Activated naive CD4-positive, alpha-beta T cell treated with anti-CD3 and anti-CD28 coated beads for 36 hours (primary cell): ENCODE measurements around the gene PID1. TPM values are rescaled to one million over a fixed set of nuclear protein-coding genes. Genes with fewer than 3 reads are reported as not detected.

Experiments
- CTCF ChIA-PET: fragments of 350-600 bp; sonication (Branson Sonifier 250); formaldehyde crosslinking; loops from one replicate; lab custom pipeline; 2021; ENCODE audit warnings: antibody characterized with exemption; lab: Charles Lee
- DNase-seq: peaks from one replicate; pipeline ENCODE4 v3.0.0-alpha.2; 2020
- H3K27ac Mint-ChIP-seq: one replicate; pipeline ENCODE4 v1.8.0; 2021; ENCODE audit warnings: mild to moderate bottlenecking, mixed read lengths
- H3K27me3 Mint-ChIP-seq: one replicate; pipeline ENCODE4 v1.8.0; 2021; ENCODE audit warnings: low read depth, mixed read lengths
- H3K36me3 Mint-ChIP-seq: one replicate; pipeline ENCODE4 v1.8.0; 2021; ENCODE audit warnings: low read depth, mixed read lengths
- H3K4me1 Mint-ChIP-seq: one replicate; pipeline ENCODE4 v1.8.0; 2021; ENCODE audit warnings: low read depth, mixed read lengths
- H3K4me3 Mint-ChIP-seq: one replicate; pipeline ENCODE4 v1.8.0; 2021; ENCODE audit warnings: mild to moderate bottlenecking, moderate library complexity, mixed read lengths
- H3K9me3 Mint-ChIP-seq: one replicate; pipeline ENCODE4 v1.8.0; 2021; ENCODE audit warnings: mixed read lengths
- intact Hi-C: fragments of 100-400 bp; cut with micrococcal nuclease; formaldehyde crosslinking; loops from one replicate; pipeline ENCODE4 v1.15.1; 2023
- total RNA-seq, 2 experiments: library from RNA; stranded (reverse); gene quantifications; one replicate each; pipeline ENCODE4 v1.2.3, GENCODE V29; 2021

Gene PID1
- total RNA-seq, 2 experiments from 2014 or later, result not detected

DNA sequence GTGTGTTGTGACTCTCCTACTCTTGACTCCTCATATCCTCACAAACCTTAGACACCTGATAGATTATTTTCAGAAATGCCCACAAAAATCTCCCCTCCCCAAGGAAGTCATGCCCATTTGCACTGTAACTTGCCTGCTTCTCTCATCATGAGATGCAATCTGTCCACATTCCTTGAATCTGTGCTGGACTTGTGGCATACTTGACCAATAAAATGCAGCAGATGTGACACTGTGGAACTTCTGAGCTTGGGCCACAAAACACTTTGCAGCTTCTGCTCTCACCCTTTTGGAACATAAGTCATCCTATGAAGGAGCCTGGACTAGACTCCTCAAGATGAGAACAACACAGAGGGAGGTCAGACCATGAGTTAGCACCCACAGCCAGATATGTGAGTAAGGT is 4.4 kb upstream of the PID1 start:
- CTCF ChIA-PET, result no interaction called here
- no peak for DNase-seq

GRCh38 chr2:229273723-229274338 is 2.7 kb upstream of the PID1 start:
- Mint-ChIP-seq H3K27ac (no peak overlapping the region), H3K4me1 (peaks cover 2% of the 10 kb centered on the region), H3K36me3 (no peaks in the 10 kb centered on the region), H3K4me3 (no peak overlapping the region), H3K9me3 (no peaks in the 10 kb centered on the region), H3K27me3 (peaks cover 25% of the 10 kb centered on the region)
- CTCF ChIA-PET, result interaction anchor here (0.6 to 1.9 kb wide), 7 partner anchors 88 to 1581 kb away, joined by 3 to 10 read pairs (median 3); no protein-coding TSS in a partner anchor
- DNase-seq, result no peak
- intact Hi-C loops, result loop anchor here (1.0 to 5.0 kb wide), 2 partner anchors 1227 to 1384 kb away; no protein-coding TSS in a partner anchor

More for the DNA sequence above, 4.4 kb upstream of the PID1 start:
- peaks cover 2% of the 10 kb centered on the region for H3K4me1 Mint-ChIP-seq
- peaks cover 16% of the 10 kb centered on the region for H3K27me3 Mint-ChIP-seq
- H3K36me3 Mint-ChIP-seq, result no peaks in the 10 kb centered on the region
- H3K4me3 Mint-ChIP-seq, result no peak overlapping the region
- intact Hi-C loops, result no loop called here
- H3K27ac Mint-ChIP-seq, result no peak overlapping the region
- H3K9me3 Mint-ChIP-seq, result no peaks in the 10 kb centered on the region

DNA sequence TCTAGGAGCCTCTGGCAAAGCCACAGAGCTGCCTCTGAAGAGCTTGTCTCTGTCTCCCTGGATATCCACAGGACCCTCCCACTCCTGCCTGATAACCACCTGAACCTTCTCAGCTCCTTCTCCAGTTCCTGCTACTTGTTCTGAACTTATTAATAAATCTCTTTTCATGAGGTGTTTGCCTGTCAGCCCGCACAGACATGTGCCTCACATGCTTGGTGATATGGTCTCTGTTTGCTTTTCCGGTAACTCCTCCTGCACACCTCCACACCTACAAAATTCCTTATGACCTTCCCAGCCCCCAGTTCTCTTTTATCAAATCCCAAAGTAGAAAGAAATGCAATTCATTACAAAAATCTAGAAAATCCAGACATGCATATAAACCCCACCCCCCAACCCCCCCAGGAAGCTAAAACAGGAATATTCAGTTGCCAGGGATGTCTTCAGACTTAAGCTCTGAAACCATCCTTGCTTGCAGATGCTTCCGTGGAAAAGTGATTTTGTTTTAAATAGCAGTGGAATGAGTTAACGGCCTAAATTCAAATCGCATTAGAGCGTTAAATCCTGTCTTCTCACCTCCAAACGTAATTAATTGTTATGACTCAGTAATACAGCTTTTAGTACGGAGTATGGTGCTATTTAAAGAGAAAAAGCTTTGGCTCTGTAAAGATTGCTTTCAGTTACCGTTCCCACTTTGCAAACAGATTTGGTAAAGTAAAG is 2.1 kb upstream of the PID1 start:
- CTCF ChIA-PET, result interaction anchor here (0.5 to 1.9 kb wide), 6 partner anchors 89 to 1580 kb away, joined by 3 to 10 read pairs (median 3); no protein-coding TSS in a partner anchor
- Mint-ChIP-seq H3K4me1 (peaks cover 2% of the 10 kb centered on the region), H3K36me3 (no peaks in the 10 kb centered on the region), H3K27ac (no peak overlapping the region), H3K9me3 (no peaks in the 10 kb centered on the region), H3K27me3 (peaks cover 28% of the 10 kb centered on the region), H3K4me3 (no peak overlapping the region)
- intact Hi-C loops, result loop anchor here (1.0 to 5.0 kb wide), 2 partner anchors 1226 to 1383 kb away; no protein-coding TSS in a partner anchor
- DNase-seq, result no peak

- Mint-ChIP-seq H3K9me3 (no peaks in the 10 kb centered on the region), H3K27ac (no peak overlapping the region), H3K4me3 (no peak overlapping the region), H3K36me3 (no peaks in the 10 kb centered on the region), H3K27me3 (peaks cover 30% of the 10 kb centered on the region), H3K4me1 (peaks cover 2% of the 10 kb centered on the region)
- CTCF ChIA-PET, result no interaction called here
- intact Hi-C loops, result loop anchor here (5.0 kb wide), 1 partner anchor 1223 kb away; no protein-coding TSS in a partner anchor
- DNase-seq, result no peak
Measured at GRCh38 chr2:229269941-229270340, 1.1 kb downstream of the PID1 start.

GRCh38 chr2:229269146-229269545 is 1.9 kb downstream of the PID1 start:
- H3K4me3 Mint-ChIP-seq, result no peak overlapping the region
- H3K27ac Mint-ChIP-seq, result no peak overlapping the region
- CTCF ChIA-PET, result no interaction called here
- no peak for DNase-seq
- H3K4me1 Mint-ChIP-seq, result peaks cover 2% of the 10 kb centered on the region
- H3K27me3 Mint-ChIP-seq, result peaks cover 30% of the 10 kb centered on the region
- H3K36me3 Mint-ChIP-seq, result no peaks in the 10 kb centered on the region
- no peaks in the 10 kb centered on the region for H3K9me3 Mint-ChIP-seq
- intact Hi-C loops, result no loop called here

DNA sequence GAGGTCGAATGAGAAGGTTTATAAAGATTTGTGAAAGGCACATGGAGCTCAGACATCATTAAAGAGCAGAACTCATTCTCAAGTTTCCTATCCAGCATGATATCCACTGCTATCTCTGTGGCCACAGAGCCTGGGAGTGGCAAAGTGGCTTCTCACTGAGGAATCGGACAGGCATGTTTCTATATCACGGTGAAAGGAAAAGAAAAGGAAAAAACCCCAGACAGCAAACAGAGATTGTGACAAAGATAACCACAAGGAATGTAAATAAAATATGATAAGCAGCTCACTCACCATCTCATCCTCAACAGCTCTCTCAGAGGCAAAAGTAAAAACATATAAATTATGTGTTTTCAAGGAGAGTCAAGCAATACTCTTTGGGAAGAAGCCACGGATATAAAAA is 2.5 kb downstream of the PID1 start:
- CTCF ChIA-PET, result no interaction called here
- intact Hi-C loops, result no loop called here
- Mint-ChIP-seq H3K4me3 (no peak overlapping the region), H3K9me3 (no peaks in the 10 kb centered on the region), H3K27ac (no peak overlapping the region), H3K27me3 (peaks cover 30% of the 10 kb centered on the region), H3K4me1 (peaks cover 2% of the 10 kb centered on the region), H3K36me3 (no peaks in the 10 kb centered on the region)
- DNase-seq, result no peak

DNA sequence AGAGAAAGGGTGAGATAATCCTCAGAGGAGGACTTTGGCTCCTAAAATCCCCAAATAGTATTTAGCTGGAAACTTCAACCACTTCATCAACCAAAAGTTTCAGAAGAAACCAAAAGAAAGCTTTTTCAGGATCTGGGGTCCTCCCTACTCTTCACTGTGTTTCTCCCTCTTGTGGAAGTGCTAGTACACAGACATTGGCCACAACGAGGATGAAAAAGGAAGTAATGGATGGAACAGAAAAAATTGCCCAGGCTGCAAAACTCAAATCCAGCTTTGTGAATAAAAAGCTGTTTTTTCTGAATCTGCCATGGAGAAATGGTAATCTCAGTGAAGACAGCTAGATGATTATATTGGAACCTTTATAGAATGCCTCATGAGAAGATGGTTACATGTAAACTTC is 4.0 kb downstream of the PID1 start:
- H3K4me1 Mint-ChIP-seq, result no peaks in the 10 kb centered on the region
- DNase-seq, result no peak
- H3K36me3 Mint-ChIP-seq, result no peaks in the 10 kb centered on the region
- CTCF ChIA-PET, result interaction anchor here (0.6 kb wide), 1 partner anchor 191 kb away, joined by 3 read pairs; no protein-coding TSS in a partner anchor
- intact Hi-C loops, result no loop called here
- H3K27ac Mint-ChIP-seq, result no peak overlapping the region
- peaks cover 24% of the 10 kb centered on the region for H3K27me3 Mint-ChIP-seq
- no peak overlapping the region for H3K4me3 Mint-ChIP-seq
- H3K9me3 Mint-ChIP-seq, result peaks cover 2% of the 10 kb centered on the region

DNA sequence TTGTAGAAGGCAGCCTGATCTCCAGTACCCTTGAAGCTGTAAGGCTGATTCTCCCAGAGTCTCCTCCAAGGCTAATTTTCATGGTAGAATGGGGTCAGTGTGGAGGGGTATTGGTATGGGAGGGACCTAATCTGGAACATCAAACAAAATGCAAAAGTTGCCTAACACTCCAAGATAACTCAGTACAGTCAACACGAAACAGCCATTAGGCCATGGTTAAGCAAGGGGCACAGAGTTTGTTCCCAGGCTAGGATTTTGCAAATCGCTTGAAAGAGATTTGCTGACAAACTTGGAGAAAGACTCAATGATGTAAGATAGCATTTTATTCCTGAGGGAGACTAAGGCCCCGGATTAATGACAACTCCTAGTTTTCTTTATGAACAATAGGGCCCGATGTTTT is 5.4 kb downstream of the PID1 start:
- no peaks in the 10 kb centered on the region for H3K36me3 Mint-ChIP-seq
- peaks cover 6% of the 10 kb centered on the region for H3K9me3 Mint-ChIP-seq
- intact Hi-C loops, result no loop called here
- H3K4me1 Mint-ChIP-seq, result no peaks in the 10 kb centered on the region
- no peak overlapping the region for H3K4me3 Mint-ChIP-seq
- CTCF ChIA-PET, result no interaction called here
- H3K27ac Mint-ChIP-seq, result no peak overlapping the region
- H3K27me3 Mint-ChIP-seq, result peaks cover 16% of the 10 kb centered on the region
- no peak for DNase-seq

- CTCF ChIA-PET, result no interaction called here
- Mint-ChIP-seq H3K36me3 (no peaks in the 10 kb centered on the region), H3K4me1 (no peaks in the 10 kb centered on the region)
Measured at GRCh38 chr2:229261599-229261998, 9.5 kb downstream of the PID1 start.

DNA sequence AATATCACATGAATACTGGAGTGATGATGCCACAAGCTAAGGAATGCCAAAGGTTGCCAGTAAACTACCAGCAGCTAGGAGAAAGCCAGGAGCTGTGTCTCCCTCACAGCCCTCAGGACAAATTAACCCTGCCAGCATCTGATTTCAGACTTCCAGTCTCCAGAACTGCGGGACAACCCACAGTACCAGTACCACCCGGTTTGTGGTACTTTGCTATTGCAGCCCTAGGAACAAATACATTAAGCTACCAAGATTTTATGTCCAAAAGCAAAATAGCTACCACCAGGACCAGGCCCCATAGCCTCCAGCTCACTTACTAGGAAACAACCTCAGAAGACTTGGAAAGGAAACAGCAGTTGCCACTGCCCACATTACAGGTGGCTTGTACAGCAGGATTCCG is 10.0 kb downstream of the PID1 start:
- DNase-seq, result no peak
- no peaks in the 10 kb centered on the region for H3K4me1 Mint-ChIP-seq
- H3K4me3 Mint-ChIP-seq, result no peak overlapping the region
- no peak overlapping the region for H3K27ac Mint-ChIP-seq
- H3K36me3 Mint-ChIP-seq, result no peaks in the 10 kb centered on the region
- H3K27me3 Mint-ChIP-seq, result no peaks in the 10 kb centered on the region
- intact Hi-C loops, result no loop called here
- H3K9me3 Mint-ChIP-seq, result peaks cover 11% of the 10 kb centered on the region
- CTCF ChIA-PET, result interaction anchor here (0.6 kb wide), 1 partner anchor 437 kb away, joined by 4 read pairs; no protein-coding TSS in a partner anchor

More at GRCh38 chr2:229261599-229261998, 9.5 kb downstream of the PID1 start:
- no peak overlapping the region for H3K27ac Mint-ChIP-seq
- H3K27me3 Mint-ChIP-seq, result no peaks in the 10 kb centered on the region
- intact Hi-C loops, result no loop called here
- H3K9me3 Mint-ChIP-seq, result peaks cover 11% of the 10 kb centered on the region
- H3K4me3 Mint-ChIP-seq, result no peak overlapping the region
- DNase-seq, result no peak

DNA sequence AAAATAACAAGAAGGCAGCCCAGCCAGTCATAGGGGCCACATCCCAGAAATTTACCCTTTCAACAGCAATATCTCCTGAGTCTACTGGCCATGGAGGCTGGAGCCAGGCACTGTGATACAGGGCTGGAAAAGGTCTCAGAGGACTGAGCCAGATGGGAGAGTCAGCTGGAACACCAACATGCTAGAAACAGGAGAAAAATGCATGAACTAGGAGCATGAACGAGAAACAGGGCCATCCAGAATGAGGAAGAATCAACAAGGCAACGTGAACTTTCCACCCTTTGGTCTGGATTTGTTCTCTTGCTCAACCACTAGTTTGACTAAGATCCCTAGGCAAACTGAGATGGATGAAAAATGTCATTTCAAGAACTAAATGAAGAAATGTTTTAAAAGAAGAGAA is 13.1 kb downstream of the PID1 start:
- intact Hi-C loops, result no loop called here

DNA sequence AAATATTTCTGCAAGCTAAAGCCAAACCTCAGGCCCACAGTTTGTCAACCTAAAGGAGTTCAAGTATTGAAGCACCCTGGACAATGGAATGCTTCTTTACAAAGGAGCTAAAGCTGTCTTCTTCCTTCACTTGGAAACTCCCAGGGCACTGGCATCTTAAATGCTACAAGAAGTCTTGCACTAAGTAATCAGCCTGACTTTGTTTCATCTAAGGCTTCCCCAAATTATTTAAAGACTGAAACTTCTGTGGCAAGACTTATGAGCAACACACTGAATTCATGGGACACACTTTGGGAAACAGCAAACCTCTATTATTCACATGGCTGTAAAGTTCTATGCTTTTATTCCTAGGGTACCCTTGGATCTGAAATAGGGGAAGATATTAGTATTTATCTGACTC is 14.7 kb downstream of the PID1 start:
- H3K27ac Mint-ChIP-seq, result no peak overlapping the region
- intact Hi-C loops, result no loop called here
- CTCF ChIA-PET, result interaction anchor here (0.9 kb wide), 1 partner anchor 557 kb away, joined by 4 read pairs; no protein-coding TSS in a partner anchor
- no peaks in the 10 kb centered on the region for H3K27me3 Mint-ChIP-seq
- peaks cover 8% of the 10 kb centered on the region for H3K9me3 Mint-ChIP-seq
- DNase-seq, result no peak
- H3K4me3 Mint-ChIP-seq, result no peak overlapping the region
- H3K36me3 Mint-ChIP-seq, result no peaks in the 10 kb centered on the region
- no peaks in the 10 kb centered on the region for H3K4me1 Mint-ChIP-seq

More for the DNA sequence above, 13.1 kb downstream of the PID1 start:
- CTCF ChIA-PET, result no interaction called here
- DNase-seq, result no peak
- H3K4me3 Mint-ChIP-seq, result no peak overlapping the region
- H3K27me3 Mint-ChIP-seq, result no peaks in the 10 kb centered on the region
- H3K9me3 Mint-ChIP-seq, result peaks cover 11% of the 10 kb centered on the region
- H3K27ac Mint-ChIP-seq, result no peak overlapping the region
- H3K4me1 Mint-ChIP-seq, result no peaks in the 10 kb centered on the region
- H3K36me3 Mint-ChIP-seq, result no peaks in the 10 kb centered on the region
